ENCODE measurements around the gene BAD. TPM values are rescaled to one million over a fixed set of nuclear protein-coding genes. Genes with fewer than 3 reads are reported as not detected.
A peak's percentile ranks its signal among the peaks of the same experiment; 100 is the strongest.

Gene BAD
- total and polyA plus RNA-seq, 2 of the 13 experiments (the other 11 are each of a cell fraction or from before 2014, with no cell fraction given): 17.9 to 28.5 TPM

DNA sequence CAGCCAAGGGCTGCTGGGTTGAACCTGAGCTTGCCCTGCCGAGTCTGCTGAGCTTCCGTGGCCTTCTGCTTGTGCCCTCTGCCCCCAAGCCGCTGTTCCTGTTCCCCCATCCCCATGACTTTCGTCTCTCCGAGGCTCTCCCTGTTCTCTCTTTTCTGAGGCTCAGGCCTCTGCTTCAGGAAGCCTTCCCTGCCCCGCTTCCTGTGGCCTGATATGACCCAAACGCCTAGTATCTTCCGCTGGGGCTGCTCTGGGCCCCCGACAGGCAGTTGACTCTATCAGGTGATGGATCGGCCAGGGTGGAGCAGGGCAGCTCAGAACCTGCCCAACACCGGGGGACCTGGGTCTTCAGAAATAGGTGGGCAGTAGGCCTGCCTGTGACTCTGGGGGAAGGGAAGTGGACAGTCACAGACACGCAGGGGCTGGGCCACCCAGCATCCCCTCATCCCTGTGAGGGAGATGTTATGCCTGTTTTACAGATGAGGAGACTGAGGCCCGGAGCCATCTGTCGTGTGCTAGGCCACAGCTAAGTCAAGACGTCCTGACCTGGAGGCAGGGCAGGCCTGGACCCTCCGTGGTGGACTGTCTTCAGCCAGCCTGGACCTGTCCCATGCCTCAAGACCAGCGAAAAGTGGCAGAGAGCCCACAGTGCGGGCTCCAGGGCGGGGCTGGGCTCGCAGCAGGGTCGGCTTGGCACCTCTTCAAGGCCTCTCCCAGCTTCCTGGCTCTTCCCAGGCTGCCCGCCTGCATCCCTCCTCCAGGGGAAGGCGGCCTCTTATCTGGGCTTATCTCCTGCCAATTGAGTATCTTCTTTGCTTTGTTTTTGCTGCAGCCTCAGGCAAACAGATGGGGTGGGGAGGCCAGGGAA lies 16.2 kb downstream of the BAD start:
- BruUV-seq (replicated peaks): no TSS peak
- H3K4me3 ChIP-seq (replicated peaks in 1 of 3; ENCODE audit: insufficient read depth in 1 of 3, low read depth in 2 of 3, low read length in 3 of 3): peak overlapping the region; percentile 71 to 89 (median 86)
- H3K9ac ChIP-seq (ENCODE audit: insufficient read depth, low read depth, low read length): peak overlapping the region; percentile 75
- H3K27me3 ChIP-seq (ENCODE audit: control insufficient read depth in 1 of 2, insufficient read depth in 2 of 2, low read length in 2 of 2): no peaks in the 10 kb centered on the region
- in situ Hi-C loops (cut with HindIII; ENCODE audit: extremely low pct_ligation_motif_present, low pct_unique_long_range_greater_than_20kb) (no loop called here), intact Hi-C loops (cut with micrococcal nuclease; ENCODE audit: unreplicated experiment) (loop anchor here (2.0 kb wide), 1 partner anchor 17 kb away; the partner anchor contains the start of gene PLCB3)
- FAIRE-seq (no peak), ATAC-seq (no peak), DNase-seq (ENCODE audit: low spot score) (no peak)
- H3K9me3 ChIP-seq (ENCODE audit: low read length): no peaks in the 10 kb centered on the region
- H3K79me2 ChIP-seq (ENCODE audit: insufficient read depth, low read length): peaks cover 14% of the 10 kb centered on the region
- H3K4me2 ChIP-seq (ENCODE audit: low read depth, low read length): peak overlapping the region; percentile 95
- ChIA-PET CTCF (ENCODE audit: low intra/inter-chr PET ratio, low total read pairs) (no interaction called here), POLR2A (interaction anchor here (0.7 to 5.9 kb wide), 16 partner anchors 8 to 103 kb away, joined by 3 to 113 read pairs (median 6); partner anchors contain the start of genes BAD, ESRRA, FERMT3 and FKBP2)
- peaks cover under 1 to 4% of the 10 kb centered on the region in 2 experiments; a peak in 2 of 5 replicates for H3K36me3 ChIP-seq (replicated peaks in 1 of 2; ENCODE audit: control insufficient read depth in 1 of 2, insufficient read depth in 2 of 2, low read length in 2 of 2)
- no peak overlapping the region for H2AFZ ChIP-seq (ENCODE audit: low read length)
- no peaks in the 10 kb centered on the region for H4K20me1 ChIP-seq (ENCODE audit: insufficient read depth, low read length)
- WGBS (ENCODE audit: low lambda C conversion rate): 26% methylated on average over 10 of the region's 23 CpGs
- H3K4me1 ChIP-seq (ENCODE audit: insufficient read depth, low read length): peaks cover 31% of the 10 kb centered on the region
- peak overlapping the region; percentile 78 for H3K27ac ChIP-seq (ENCODE audit: extremely low read length, insufficient read depth, low read length)
- TF ChIP-seq, protein P1, sequence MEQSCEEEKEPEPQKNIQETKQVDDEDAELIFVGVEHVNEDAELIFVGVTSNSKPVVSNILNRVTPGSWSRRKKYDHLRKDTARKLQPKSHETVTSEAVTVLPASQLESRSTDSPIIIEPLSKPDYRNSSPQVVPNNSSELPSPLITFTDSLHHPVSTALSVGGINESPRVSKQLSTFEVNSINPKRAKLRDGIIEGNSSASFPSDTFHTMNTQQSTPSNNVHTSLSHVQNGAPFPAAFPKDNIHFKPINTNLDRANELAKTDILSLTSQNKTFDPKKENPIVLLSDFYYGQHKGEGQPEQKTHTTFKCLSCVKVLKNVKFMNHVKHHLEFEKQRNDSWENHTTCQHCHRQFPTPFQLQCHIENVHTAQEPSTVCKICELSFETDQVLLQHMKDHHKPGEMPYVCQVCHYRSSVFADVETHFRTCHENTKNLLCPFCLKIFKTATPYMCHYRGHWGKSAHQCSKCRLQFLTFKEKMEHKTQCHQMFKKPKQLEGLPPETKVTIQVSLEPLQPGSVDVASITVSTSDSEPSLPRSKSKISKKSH (CRISPR knock-in tag; IDR thresholded peaks at IDR 0.05; ENCODE audit: borderline replicate concordance): 0 out of 2 replicates have a peak, but pooled peaks have one; percentile 13
- TF ChIP-seq ZNF775 (CRISPR knock-in tag; IDR thresholded peaks at IDR 0.05; ENCODE audit: borderline replicate concordance) (no peak), ZSCAN9 (CRISPR knock-in tag; IDR thresholded peaks at IDR 0.05; ENCODE audit: borderline replicate concordance) (no peak), PCBP1 (IDR thresholded peaks at IDR 0.05; ENCODE audit: borderline replicate concordance, low read depth, low read length) (0 out of 2 replicates have a peak, but pooled peaks have one; percentile 9), AGO2 (optimal IDR thresholded peaks at IDR 0.05; ENCODE audit: low read depth, low read length) (peak; percentile 26), HNRNPL (IDR thresholded peaks at IDR 0.05; ENCODE audit: low read depth, low read length) (0 out of 2 replicates have a peak, but pooled peaks have one; percentile 24), JDP2 (CRISPR knock-in tag; IDR thresholded peaks at IDR 0.05; ENCODE audit: borderline replicate concordance) (no peak), KLF12 (CRISPR knock-in tag; IDR thresholded peaks at IDR 0.05; ENCODE audit: borderline replicate concordance) (peak; percentile 47), ATF7 (IDR thresholded peaks at IDR 0.05) (no peak), ATF7 (CRISPR knock-in tag; IDR thresholded peaks at IDR 0.05) (no peak), ZNF619 (CRISPR knock-in tag; IDR thresholded peaks at IDR 0.05) (no peak), ZNF629 (CRISPR knock-in tag; conservative IDR thresholded peaks at IDR 0.05) (peak; percentile 94), SAFB2 (CRISPR knock-in tag; IDR thresholded peaks at IDR 0.05; ENCODE audit: borderline replicate concordance, low read depth) (no peak), RARA (CRISPR knock-in tag; IDR thresholded peaks at IDR 0.05) (0 out of 2 replicates have a peak, but pooled peaks have one; percentile 16)
- TF ChIP-seq, protein P2, sequence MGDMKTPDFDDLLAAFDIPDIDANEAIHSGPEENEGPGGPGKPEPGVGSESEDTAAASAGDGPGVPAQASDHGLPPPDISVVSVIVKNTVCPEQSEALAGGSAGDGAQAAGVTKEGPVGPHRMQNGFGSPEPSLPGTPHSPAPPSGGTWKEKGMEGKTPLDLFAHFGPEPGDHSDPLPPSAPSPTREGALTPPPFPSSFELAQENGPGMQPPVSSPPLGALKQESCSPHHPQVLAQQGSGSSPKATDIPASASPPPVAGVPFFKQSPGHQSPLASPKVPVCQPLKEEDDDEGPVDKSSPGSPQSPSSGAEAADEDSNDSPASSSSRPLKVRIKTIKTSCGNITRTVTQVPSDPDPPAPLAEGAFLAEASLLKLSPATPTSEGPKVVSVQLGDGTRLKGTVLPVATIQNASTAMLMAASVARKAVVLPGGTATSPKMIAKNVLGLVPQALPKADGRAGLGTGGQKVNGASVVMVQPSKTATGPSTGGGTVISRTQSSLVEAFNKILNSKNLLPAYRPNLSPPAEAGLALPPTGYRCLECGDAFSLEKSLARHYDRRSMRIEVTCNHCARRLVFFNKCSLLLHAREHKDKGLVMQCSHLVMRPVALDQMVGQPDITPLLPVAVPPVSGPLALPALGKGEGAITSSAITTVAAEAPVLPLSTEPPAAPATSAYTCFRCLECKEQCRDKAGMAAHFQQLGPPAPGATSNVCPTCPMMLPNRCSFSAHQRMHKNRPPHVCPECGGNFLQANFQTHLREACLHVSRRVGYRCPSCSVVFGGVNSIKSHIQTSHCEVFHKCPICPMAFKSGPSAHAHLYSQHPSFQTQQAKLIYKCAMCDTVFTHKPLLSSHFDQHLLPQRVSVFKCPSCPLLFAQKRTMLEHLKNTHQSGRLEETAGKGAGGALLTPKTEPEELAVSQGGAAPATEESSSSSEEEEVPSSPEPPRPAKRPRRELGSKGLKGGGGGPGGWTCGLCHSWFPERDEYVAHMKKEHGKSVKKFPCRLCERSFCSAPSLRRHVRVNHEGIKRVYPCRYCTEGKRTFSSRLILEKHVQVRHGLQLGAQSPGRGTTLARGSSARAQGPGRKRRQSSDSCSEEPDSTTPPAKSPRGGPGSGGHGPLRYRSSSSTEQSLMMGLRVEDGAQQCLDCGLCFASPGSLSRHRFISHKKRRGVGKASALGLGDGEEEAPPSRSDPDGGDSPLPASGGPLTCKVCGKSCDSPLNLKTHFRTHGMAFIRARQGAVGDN (CRISPR knock-in tag; IDR thresholded peaks at IDR 0.05): peak; percentile 36; the same call in 1 of the 2 replicates
- TF ChIP-seq, protein P3, sequence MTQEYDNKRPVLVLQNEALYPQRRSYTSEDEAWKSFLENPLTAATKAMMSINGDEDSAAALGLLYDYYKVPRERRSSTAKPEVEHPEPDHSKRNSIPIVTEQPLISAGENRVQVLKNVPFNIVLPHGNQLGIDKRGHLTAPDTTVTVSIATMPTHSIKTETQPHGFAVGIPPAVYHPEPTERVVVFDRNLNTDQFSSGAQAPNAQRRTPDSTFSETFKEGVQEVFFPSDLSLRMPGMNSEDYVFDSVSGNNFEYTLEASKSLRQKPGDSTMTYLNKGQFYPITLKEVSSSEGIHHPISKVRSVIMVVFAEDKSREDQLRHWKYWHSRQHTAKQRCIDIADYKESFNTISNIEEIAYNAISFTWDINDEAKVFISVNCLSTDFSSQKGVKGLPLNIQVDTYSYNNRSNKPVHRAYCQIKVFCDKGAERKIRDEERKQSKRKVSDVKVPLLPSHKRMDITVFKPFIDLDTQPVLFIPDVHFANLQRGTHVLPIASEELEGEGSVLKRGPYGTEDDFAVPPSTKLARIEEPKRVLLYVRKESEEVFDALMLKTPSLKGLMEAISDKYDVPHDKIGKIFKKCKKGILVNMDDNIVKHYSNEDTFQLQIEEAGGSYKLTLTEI (CRISPR knock-in tag; conservative IDR thresholded peaks at IDR 0.05): no peak
